HG02678 (cell line): ENCODE measurements around the gene BLOC1S1.
A peak's percentile ranks its signal among the peaks of the same experiment; 100 is the strongest.

Source experiments
- ATAC-seq: cut with Tn5 transposase; IDR thresholded peaks from one replicate; pipeline ENCODE4 v1.9.1; 2021; ENCODE audit warnings: mild to moderate bottlenecking, moderate library complexity; ENCODE audit not compliant: unreplicated experiment

The BLOC1S1 gene

DNA sequence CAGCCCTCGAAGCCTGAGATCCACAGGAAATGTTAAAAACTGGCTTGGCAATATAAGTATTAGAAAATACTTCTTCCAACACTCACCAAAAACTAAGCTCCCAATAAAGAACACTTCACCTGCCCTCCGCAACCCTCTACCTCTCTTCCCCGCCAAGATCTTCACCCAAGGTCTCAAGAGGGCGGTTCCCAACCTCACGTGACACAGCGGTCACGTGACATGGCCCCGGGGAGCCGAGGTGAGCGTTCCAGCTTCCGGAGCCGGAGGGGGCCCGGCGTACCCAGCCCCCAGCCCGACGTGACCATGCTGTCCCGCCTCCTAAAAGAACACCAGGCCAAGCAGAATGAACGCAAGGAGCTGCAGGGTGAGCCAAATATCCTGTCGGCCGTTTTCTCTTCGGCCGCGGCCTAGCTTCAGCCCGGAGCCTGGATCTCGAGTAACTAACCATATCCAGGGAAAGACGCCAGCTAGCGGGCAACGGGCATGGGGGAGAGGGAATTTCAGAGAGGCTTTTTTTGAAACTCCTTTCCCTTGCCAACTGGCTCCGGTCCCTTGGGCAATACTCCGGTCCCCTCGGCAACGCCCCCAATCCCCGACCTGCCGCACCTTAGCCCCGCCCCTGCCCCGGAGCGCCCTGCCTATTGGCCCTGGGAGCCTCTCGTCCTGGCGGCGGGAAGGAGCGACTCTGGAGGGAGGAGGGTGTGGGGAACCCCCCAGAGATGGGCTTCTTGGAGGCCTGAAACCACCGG is at the start of gene BLOC1S1:
Gene BLOC1S1 (plus strand): TSS at position 214 of the 749 bp plus-strand sequence. CDS start 6 bp downstream, at position 220.
- ATAC-seq: peak; percentile 92

DNA sequence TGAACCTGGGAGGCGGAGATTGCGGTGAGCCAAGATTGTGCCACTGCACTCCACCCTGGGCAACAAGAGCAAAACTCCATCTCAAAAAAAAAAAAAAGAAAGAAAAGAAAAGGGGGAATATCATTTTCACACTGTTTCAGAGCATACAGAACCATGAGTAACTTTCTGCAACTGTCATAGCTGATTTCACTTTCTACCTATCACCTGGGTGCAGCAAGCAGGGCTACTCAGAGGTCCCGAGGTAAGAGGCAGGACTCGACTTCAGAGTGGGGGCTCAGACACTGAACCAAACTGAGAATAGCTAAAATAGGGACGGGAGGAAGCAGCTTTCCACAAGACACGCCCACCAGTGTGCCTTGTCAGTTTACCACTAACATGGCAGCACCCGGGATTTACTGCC is 49.3 kb upstream of the BLOC1S1 start:
- ATAC-seq: no peak

DNA sequence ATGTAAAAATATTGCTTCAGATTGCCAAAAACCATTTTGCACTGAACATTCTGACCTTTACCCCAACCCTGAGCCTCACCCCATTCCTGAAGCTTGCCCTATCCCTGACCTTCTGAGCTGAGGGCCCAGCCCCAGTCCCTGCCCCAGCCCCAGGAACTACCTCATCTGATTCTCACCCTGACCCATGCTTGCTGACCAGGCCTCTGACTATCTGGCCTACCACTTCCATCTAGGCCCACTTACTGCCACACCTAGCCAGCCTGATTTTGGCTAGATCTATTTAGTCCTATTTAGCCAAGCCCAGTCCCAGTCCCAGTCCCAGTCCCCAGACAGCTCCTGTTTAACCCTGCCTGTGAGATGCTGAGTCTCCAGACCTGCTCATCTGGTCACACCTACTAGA is 45.6 kb upstream of the BLOC1S1 start:
- no peak for ATAC-seq

DNA sequence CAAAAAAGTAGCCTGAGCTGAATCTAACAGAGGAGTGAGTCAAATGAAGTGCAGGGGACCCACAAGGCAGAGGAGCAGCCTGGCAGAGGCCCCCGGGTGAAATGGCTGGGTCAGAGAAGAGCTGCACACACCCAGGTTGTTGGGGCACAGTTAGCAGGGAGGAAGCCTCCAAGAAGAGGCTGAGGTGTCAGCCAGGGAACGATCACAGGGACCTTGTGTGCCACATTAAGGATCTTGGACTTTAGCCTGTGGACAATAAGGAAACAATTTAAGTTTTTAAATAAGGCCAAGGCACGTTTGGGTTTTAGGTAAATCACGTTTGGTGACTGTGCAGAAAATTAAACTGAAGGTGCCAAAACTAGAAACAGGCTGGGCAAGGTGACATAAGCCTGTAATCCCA is 44.1 kb upstream of the BLOC1S1 start:
- no peak for ATAC-seq

DNA sequence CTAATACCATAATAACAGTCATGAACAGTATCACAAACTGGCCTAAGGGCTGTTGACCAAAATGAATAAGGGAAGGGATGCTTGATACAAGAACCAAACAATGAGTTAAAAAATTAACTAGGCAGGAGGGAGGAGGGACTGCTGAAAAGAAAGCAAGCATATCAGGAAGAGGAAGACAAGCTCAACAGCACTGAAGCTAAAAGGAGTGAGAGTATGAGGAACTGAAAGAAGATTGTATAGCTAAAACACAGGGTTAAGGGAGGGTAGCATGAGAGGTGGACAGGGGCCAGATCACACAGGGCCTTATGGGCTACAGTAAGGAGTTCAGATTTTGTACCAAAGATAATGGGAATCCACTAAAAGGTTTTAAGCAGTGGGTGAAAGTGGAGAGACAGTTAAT is 42.2 kb upstream of the BLOC1S1 start:
- ATAC-seq: peak; percentile 97

DNA sequence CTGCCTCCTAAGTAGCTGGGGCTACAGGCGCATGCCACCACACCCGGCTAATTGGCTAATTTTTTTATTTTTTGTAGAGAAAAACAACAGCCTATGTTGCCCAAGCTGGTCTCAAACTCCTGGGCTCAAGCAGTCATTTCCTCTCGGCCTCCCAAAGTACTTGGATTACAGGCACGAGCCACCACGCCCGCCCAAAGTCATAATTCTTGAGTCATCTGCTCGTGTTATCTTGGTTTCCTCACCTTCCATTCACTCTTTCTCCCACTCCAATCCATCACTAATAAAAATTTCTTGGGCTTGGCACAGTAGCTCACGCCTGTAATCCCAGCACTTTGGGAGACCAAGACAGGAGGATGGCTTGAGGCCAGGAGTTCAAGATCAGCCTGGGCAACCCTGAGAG is 40.2 kb upstream of the BLOC1S1 start:
- no peak for ATAC-seq

DNA sequence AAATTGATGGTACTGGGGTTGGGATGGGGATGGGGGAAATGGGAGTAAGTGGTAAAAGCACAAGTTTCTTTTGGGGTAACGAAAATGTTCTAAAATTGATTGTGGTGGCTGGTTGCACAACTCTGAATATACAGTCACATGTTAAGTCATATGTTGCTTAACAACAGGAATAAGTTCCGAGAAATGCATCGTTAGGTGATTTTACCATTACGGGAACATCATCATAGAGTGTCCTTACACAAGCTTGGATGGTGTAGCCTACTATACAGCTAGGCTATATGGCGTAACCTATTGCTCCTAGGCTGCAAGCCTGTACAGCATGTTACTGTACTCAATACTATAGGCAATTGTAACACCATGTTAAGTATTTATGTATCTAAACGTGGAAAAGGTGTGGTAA is 39.1 kb upstream of the BLOC1S1 start:
- ATAC-seq: no peak

DNA sequence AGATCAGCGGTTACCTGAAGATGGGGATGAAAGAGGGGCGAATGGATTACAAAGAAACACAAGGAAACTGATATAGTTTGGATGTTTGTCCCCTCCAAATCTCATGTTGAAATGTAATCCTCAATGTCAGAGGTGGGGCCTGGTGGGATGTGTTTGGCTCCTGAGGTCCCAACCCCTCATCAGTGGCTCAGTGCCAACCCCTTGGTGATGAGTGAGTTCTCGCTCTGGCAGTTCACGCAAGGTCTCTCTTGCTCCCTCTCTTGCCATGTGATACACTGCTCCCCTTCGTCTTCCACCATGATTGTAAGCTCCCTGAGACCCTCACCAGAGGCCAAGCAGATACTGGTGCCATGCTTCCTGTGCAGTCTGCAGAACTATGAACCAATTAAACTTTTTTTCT is 36.2 kb upstream of the BLOC1S1 start:
- no peak for ATAC-seq

DNA sequence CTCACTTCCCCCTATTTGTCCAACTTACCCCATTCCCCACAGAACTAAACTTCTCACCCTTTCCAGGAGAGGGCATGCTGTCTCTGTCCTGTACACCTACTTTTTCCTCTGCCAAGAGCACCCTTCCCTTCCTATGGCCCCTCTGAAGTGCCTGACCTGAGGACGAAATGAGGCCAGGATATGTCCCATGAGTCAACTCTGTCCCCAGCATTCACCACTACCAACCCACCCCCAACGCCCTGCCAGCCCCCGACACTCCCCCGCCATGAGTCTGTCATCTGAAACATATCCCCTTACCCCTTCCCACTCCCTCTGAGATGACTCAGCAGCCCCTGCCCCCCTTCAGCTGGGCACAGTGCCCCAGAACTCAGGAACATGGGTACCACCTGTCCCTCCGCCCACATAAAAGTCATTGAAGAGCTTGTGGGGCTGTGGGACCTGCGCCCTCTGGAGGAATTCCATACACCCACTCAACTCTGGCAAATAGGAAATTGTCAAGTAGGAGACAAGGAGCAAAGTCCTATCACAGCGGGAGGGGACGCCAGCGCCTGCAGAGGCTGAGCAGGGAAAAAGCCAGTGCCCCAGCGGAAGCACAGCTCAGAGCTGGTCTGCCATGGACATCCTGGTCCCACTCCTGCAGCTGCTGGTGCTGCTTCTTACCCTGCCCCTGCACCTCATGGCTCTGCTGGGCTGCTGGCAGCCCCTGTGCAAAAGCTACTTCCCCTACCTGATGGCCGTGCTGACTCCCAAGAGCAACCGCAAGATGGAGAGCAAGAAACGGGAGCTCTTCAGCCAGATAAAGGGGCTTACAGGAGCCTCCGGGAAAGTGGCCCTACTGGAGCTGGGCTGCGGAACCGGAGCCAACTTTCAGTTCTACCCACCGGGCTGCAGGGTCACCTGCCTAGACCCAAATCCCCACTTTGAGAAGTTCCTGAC is 34.4 kb upstream of the BLOC1S1 start:
- no peak for ATAC-seq

DNA sequence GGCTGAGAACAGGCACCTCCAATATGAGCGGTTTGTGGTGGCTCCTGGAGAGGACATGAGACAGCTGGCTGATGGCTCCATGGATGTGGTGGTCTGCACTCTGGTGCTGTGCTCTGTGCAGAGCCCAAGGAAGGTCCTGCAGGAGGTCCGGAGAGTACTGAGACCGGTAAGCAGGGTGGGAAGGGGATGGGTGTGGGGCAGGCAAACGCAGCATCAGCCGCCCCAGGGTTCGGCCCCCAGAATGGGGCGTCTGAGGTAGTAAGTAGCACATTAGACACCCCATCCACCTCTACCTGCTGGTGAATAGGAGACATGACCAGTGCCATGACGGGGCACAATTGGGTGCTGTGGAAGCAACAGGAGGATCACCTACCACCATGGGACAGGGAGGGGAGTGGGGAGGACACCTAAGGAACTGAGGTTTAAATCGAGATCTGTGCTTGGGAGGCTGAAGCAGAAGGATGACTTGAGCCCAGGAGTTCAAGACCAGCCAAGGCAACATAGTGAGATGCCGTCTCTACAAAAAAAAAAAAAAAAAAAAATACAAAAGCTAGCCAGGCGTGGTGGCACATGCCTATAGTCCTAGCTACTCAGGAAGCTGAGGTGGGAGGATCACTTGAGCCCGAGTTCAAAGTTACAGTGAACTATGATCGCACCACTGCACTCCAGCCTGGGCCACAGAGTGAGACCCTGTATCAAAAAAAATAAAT is 33.6 kb upstream of the BLOC1S1 start:
- no peak for ATAC-seq

DNA sequence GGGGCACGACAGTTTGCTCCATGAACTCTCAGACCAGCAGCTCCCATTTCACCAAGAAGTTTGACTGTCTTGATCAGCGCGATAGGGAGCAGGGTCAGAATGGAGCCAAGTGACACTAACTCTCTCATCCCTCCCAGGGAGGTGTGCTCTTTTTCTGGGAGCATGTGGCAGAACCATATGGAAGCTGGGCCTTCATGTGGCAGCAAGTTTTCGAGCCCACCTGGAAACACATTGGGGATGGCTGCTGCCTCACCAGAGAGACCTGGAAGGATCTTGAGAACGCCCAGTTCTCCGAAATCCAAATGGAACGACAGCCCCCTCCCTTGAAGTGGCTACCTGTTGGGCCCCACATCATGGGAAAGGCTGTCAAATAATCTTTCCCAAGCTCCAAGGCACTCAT is 32.2 kb upstream of the BLOC1S1 start:
- no peak for ATAC-seq

DNA sequence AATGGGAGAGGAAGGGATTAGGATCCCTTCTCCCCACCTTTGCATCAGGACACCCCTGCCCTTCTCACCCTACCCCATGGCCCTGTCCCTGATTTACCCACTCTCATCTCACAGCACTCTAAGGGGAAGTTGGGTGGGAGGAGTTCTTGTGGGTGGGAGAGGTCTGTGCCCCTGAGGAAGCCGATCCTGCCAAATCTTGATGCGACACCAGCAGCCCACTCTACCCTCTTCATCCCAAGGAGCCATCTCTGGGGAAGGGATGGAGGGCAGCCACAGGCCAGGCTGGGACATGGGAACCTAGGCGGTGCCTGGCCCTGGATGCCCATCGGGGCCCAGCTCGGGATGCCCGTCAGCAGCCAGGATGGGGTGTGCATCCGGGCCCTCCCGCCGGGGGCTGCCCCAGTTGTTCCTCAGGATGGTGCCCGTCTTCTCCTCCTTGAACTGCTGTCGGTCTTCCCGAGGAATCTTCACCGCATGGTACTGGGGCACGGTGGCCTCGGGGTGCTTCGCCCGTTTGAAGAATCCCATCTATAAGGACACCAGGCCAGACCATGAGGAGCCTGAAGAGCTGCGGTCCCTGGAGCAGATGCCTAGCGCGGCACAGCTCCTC is 31.0 kb upstream of the BLOC1S1 start:
- ATAC-seq: no peak

DNA sequence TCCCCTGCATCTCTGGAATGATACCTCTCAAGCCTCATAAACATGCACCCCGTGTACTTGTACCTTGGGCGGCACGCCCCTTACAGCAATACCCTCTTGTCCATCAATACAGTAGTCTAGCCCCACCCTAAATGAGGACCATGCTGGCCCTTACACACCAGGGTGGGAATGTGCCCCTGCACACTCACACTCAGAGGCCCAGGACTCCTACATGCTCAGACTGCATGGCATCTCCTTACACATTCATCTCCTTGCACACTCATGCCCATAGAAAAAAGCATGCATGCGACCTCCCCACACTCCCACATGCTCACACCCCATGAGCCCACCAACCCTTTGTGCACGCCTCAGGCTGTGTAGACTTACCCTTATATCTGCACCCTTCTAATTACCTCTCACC is 30.2 kb upstream of the BLOC1S1 start:
- ATAC-seq: no peak

DNA sequence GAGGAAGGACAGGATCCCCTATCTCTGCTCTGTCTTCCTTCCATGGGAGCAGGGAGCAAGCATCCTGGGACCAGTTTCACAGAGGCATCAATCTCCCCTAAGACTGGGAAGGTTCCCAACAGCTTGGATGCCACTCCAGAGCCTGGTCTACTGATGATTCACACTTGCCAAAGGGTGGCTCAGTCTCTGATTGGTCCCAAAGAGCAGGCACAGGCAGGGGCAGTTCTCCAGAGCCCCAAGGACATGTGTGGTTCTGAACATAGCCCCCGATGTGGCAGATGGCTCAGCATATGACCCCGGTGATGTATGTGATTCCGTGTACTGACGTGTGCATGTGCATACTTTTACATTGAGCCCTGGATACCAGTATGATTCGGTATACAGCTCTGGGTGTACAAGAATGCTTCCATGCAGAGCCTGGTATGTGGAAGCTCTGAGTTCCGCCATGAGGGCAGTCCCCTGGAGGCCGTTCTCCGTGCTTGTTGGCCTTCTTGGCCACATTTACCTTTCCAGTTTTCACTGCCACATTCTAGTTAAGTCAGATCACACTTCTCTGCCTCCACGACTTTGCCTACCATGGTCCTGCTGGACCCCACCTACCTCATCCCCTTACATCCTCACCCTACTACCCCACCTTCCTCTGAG is 29.4 kb upstream of the BLOC1S1 start:
- no peak for ATAC-seq

DNA sequence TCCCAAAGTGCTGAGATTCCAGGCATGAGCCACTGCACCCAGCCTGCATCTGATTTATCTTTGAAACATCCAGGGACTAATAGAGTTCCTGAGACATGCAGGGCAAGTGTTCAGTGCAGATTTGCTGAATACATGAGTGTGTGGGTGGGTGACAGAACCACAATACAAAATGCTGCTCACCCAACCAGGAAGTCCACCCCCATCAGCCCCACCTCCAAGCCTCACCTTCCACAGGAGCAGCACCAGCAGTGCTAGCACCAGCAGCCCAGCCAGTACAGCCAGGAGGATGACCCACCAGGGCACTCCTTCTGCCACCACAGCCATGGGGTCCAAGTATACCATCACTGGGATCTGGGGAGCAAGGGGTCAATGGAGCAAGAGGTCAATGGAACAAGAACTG is 28.1 kb upstream of the BLOC1S1 start:
- no peak for ATAC-seq

DNA sequence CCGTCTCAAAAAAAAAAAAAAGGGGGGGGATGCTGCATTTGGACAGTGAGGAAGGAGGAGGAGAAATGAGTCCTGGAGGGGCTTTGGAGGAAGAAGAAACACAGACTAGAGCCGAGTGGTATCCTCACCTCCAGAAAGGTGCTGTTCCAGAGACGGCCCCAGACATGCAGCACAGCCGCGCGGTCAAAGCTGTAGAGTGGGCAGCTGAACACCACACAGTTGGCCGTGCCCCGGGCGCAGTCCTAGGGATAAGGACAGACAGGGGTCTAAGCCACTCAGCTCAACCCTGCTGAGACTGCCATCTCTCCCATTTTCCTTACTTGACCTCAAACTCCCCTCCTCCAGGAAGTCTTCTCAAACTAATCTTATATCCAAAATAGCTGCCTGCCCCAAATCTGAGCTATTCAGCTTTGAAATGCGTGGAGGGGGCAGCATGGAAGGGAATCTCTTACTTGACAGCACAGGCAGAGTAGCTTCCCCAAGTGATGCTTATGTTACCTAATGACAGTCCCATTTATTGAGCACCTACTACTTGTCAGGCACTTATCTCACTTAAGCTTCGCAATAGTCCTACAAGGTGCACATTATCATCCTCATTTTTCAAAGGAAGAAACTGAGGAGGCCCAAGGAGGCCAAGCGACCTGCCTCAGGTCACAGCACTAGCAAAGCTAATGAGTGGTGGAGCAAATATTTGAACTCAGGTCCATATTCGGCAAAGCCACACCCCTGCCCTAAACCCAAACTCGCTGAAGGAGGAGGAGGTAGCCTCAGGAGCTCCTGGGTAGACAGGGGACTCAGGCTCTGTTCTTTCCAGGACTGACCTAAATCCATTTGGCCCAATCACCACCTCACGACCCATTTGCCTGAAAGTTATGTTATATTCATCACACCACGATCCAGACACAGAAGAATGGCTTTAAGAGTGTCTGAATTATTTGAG is 26.9 kb upstream of the BLOC1S1 start:
- ATAC-seq: no peak

DNA sequence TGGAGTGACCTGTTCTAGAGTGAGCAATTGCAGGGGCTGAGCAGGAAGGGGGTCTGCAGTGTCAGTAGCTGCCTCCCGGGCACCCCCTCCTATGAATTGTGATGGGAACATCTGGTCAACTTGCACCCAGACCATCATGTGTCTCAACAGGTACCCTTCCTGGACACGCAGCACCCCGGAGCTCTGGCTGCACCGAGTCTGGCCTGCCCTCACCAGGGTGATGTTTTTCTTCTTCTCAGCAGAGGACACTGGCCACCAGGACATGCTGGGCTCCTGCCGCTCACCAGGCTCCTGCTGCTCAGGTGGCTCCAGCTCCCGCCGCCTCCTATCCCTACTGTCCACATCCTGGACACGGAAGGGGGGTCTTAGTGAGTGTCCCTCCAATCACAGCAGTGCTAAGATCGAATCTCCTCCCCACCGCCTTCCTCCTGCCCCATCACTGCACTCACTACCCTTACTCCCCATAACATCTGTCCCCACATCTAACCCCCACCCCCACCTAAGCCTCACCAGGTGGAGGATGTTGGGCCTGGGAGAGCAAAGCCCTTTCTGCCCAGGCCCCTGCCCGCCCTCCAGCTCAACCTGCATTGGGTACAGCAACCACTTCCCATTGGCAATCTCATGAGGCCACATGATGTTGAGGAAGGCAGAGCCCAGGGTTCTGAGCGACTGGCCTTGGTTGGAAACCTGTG is 23.1 kb upstream of the BLOC1S1 start:
- no peak for ATAC-seq

DNA sequence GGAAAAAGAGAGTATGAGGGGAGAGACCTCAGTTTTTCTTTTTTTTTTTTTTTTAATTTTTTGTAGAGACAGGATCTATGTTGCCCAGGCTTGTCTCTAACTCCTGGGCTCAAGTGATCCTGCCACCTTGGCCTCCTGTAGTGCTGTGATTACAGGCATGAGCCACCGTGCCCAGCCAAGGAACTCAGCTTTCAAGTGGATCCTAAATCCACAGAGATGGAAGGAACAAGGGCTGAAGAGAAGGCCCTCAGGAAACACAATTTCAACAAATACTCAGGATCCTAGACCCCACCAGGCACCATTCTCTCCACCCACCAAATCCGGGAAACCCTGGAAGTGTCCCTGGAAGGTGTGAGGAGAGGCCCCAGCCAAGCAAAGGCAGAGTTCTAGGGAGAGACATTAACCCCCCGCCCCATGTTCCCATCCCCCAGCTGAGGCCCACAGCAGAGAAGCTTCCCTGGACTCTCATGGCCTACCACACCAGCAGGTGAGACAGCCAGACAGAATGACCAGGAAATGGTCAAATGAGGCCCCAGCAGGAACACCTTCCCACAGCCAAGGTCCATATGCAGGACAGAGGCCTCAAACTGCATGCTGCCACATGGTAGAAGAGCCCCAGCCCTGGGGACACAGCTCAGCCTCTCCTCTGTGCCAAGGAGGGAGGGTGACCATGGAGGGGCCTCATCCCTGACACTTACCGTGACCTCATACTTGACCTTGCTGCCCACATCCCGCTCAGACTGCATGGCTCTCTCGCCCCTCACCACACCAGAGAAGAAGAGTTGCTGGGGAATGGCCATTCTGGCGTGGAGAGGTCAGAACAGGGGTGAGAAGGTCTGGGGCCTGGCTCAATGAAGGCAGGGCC is 22.3 kb upstream of the BLOC1S1 start:
- no peak for ATAC-seq
